Stimulated activated CD8-positive, alpha-beta memory T cell treated with anti-CD3 and anti-CD28 coated beads, Interleukin-4, amount 100 ng/mL, for 4 hours (primary cell): ENCODE results near the gene FBXW7.

Experiments
- DNase-seq, 2 donors: peaks; one replicate each; pipeline ENCODE4 v3.0.0-alpha.2; 2020; ENCODE audit warnings: low read depth in 2 of 2, low spot score in 1 of 2

The FBXW7 gene

GRCh38 chr4:152434011-152434410, 101.9 kb downstream of the FBXW7 start:
- no peak for DNase-seq

DNA sequence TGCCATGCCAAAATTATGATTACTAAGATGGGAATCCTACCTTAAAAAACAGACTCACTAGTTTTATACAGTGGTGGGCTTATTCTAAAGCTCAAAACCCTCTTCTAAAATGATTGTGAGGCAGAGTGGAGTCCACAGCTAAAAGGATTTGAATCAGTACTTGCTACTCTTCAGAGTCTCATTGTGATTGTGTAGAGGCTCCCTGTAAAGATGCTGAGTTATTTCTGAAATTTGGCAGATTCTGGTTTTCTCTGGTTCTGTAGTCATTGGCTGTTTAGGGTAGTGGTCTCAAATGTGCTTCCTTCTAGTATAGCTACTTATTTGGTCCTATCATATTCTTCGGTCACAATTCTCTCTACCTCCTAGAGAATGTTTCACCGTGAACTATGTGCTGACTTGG, 104.1 kb downstream of the FBXW7 start:
- DNase-seq, result no peak

DNA sequence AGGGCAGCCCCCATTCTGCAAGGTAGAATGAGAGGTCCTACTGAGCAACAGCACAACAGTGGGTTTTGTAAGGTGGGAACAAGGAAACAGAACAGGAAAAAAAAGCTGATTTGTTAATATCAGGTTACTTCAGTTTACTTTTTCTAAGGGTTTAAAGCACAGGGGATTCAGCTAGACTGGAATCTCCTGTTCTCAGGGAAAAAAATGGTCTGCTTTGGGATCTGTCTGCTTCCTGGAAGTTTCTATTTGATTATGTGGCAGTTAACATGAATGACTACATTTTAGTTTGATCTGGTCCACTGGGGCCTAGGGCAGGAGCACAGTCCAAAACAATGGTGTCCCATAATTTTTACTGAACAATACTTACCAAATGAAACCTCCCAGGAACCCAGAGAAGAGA, 104.6 kb downstream of the FBXW7 start:
- DNase-seq, result no peak

GRCh38 chr4:152430507-152430906, 105.4 kb downstream of the FBXW7 start:
- DNase-seq, result no peak

DNA sequence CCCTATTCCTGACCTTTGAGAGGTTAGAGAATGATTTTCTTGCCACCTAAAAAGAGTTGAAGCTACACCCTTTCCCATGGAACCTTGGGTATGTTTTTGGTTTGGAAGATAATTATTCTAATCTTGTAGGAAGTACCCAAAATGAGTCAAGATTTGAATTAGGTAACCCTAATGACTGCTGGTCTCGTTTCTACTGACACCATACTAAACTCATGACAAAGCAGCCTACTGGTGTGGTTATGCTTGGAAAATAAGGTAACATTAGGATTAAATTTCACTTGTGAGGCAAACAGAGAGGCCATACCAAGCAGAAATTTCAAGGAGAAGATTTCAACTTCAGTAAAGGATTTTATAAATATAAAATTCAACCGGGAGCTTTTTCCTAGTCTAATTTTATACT, 107.9 kb downstream of the FBXW7 start:
- no peak for DNase-seq

- DNase-seq, result no peak
Measured at GRCh38 chr4:152424977-152425376, 110.9 kb downstream of the FBXW7 start.

DNA sequence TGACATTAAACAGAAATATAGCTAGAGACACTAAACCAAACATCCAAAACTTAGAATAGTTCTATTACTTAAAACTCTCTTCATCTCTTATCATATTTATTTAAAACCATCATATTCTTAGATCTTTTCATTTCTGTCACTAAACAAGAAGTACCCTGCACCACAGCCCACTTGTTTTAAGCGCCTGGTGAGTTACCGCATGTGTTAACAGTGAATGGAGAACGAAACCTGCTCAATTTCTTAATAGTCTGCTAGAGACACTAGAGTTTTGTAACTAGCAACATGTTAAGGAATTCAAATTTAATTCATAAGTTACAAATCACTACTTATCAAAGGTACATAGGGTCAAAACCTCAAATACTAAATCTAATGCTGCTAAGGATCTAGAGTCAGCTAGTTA, 111.5 kb downstream of the FBXW7 start:
- no peak for DNase-seq

- DNase-seq, result no peak
Measured at GRCh38 chr4:152422817-152423320, 113.0 kb downstream of the FBXW7 start.

DNA sequence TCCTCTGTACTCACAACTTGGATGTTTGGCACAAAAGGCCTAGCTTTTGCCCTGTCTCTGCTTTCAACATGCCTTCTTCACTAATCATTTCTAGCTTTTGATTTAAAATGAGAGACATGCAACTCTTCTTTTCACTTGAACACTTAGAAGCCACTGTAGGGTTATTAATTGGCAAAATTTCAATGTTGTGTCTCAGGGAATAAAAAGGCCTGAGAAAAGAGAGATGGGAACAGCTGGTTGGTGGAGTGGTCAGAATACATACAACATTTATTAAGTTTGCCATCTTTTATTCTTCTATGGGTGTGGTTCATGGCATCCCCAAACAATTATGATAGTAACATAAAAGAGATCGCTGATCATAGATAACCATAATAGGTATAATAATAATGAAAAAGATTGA, 114.3 kb downstream of the FBXW7 start:
- DNase-seq, result no peak

DNA sequence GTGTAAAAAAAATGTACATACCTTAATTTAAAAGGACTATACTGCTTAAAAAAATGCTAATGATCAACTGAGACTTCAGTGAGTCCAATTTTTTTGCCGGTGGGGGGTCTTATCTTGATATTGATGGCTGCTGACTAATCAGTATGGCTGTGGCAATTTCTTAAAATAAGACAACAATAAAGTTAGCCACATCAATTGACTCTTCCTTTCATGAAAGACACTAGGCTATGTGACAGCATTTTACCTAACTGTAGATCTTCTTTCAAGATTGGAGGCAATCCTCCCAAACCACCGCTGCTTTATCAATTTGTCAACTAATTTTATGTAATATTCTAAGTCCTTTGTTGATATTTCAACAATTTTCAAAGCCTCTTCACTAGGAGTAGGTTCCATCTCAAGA, 116.1 kb downstream of the FBXW7 start:
- no peak for DNase-seq

DNA sequence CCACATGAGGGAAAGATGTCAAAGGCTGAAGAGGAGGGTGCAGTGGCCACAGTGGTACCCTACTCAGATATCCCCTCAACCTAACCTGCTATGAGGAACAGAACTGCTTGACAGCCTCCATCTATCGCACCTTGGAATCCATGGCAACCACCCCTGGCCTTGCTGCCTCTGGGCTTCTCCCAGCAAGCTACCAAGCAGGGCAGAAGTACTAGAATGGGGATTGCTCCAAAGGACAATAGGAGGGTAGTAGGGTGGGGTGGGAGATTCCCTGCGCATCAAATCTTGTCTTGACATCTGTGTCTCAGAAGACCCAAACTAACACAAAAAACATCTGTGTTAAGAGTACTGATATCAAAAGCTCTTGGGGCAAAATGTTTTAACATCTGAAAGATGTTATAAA, 118.2 kb downstream of the FBXW7 start:
- DNase-seq, result no peak

GRCh38 chr4:152415980-152416379, 119.9 kb downstream of the FBXW7 start:
- no peak for DNase-seq

GRCh38 chr4:152408514-152409327, 127.2 kb downstream of the FBXW7 start:
- no peak for DNase-seq

- no peak for DNase-seq
Measured at GRCh38 chr4:152401424-152401823, 134.5 kb downstream of the FBXW7 start.

DNA sequence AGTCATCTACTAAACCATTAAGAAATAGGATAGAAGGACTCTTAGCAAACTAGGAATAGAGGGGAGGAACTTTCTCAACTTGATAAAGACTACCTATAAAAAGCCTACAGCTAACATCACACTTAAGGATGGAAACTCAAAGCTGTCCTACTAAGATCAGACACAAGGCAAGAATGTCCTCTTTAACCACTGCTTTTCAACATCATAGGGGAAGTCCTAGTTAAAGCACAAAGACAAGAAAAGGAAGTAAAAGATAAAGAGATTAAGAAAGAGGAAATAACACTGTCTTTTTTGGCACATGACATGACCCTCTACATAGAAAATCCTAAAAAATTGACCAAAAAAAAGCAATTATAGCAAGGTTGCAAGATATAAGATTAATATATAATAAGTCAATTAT, 136.6 kb downstream of the FBXW7 start:
- DNase-seq, result no peak

- no peak for DNase-seq
Measured at GRCh38 chr4:152398060-152398459, 137.8 kb downstream of the FBXW7 start.

- no peak for DNase-seq
Measured at GRCh38 chr4:152394791-152395190, 141.1 kb downstream of the FBXW7 start.

- no peak for DNase-seq
Measured at GRCh38 chr4:152392079-152392478, 143.8 kb downstream of the FBXW7 start.

- no peak for DNase-seq
Measured at GRCh38 chr4:152390216-152390615, 145.7 kb downstream of the FBXW7 start.

GRCh38 chr4:152389359-152389758, 146.5 kb downstream of the FBXW7 start:
- no peak for DNase-seq

- no peak for DNase-seq
Measured at GRCh38 chr4:152385551-152385950, 150.3 kb downstream of the FBXW7 start.

GRCh38 chr4:152382057-152382785, 153.7 kb downstream of the FBXW7 start:
- DNase-seq, result no peak
